GM18526 (cell line): ENCODE results near the gene SELENOO.

Source experiments
- POLR2A ChIP-seq: IDR thresholded peaks from 3 replicates; pipeline ENCODE4 v1.6.1; 2011; ENCODE audit not compliant: insufficient read length; ENCODE audit errors: extremely low read depth

SELENOO gene

DNA sequence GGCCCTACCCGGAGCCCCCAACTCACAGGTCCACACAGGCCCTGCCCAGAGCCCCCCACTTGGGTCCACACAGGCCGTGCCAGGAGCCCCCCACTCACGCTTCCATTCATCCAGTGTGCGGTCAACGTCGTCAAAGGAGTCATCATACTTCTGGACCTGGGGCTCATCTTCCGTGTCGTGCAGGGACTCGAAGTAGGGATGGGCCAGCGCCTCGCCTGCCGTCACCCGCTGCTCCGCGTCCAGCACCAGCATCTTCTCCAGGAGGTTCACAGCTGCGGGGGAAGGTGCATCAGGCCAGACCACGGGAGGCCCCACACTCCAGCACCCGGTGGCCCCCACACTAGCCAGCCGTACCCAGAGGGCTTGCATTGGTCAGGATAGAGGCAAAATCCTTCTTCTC is 54.3 kb downstream of the SELENOO start:
- no peak for TF ChIP-seq POLR2A

DNA sequence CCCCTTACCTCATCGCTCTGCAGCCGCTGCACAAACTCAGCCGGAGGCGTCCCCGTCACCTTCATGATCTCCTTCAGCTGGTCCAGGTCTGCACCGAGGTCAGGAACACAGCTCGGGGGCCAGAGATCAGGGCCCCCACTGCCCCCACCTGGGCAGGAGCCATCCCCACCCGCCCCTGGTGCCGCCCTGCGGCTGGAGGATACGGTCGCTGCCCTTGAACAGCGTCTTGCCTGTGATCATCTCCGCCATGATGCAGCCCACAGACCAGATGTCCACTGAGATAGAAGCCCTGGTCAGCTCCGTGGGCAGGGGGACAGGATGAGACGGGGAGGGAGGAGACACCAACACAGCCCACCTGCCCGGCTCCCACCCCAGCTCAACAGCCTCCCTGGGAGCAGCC is 54.8 kb downstream of the SELENOO start:
- no peak for TF ChIP-seq POLR2A

DNA sequence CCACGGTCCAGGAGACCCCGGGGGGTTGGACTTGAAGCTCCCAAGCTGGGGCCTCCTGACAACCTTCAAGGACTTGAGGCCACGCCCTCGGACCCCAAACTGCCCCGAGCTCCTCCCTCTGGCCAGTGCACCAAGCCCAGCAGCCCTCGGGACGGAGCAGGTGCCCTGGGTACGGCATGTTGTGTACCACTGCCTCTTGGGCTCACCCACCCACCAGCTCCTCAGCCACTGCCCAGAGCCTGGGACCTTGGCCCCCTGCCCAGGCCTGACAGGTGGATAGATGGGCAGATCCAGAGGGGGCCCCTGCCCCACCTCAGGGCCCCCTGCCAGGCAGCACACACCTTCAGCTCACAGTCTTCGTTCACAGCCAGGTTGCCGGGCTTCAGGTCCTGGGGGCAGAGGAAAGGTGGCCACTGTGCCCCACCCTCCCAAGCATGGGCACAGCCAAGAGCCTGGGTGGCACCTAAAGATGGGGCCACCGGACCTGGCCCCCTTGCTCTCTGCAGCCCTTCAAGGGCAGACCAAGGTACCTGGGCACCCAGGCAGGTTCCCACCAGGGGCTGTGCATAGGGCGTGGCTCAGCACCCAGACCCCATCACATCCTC is 55.5 kb downstream of the SELENOO start:
- no peak for TF ChIP-seq POLR2A

- no peak for TF ChIP-seq POLR2A
Measured at GRCh38 chr22:50257041-50257440, 56.2 kb downstream of the SELENOO start.

GRCh38 chr22:50257451-50258360 is 56.9 kb downstream of the SELENOO start:
- no peak for TF ChIP-seq POLR2A

- no peak for TF ChIP-seq POLR2A
Measured at GRCh38 chr22:50258361-50259292, 57.8 kb downstream of the SELENOO start.

GRCh38 chr22:50259302-50259701 is 58.5 kb downstream of the SELENOO start:
- TF ChIP-seq POLR2A, result no peak

DNA sequence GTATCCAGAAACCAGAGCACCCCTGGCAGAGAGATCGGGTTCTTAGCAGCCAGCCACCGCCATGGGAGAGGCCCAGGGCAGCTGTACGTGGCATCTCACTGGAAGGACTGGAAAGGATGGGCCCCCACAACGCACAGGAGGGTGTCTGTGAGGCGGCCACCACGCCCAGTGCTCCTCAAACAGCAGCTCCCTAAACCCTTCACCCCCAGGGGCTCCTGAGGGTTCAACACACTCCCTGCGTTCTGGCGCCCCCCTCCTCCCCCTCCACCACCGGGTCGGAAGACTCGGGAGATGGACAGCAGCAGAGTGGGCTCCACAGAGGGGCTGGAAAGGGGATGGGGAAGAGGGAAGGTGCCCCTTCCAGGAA is 59.6 kb downstream of the SELENOO start:
- TF ChIP-seq POLR2A, result no peak

GRCh38 chr22:50260801-50261614 is 60.2 kb downstream of the SELENOO start:
- no peak for TF ChIP-seq POLR2A

DNA sequence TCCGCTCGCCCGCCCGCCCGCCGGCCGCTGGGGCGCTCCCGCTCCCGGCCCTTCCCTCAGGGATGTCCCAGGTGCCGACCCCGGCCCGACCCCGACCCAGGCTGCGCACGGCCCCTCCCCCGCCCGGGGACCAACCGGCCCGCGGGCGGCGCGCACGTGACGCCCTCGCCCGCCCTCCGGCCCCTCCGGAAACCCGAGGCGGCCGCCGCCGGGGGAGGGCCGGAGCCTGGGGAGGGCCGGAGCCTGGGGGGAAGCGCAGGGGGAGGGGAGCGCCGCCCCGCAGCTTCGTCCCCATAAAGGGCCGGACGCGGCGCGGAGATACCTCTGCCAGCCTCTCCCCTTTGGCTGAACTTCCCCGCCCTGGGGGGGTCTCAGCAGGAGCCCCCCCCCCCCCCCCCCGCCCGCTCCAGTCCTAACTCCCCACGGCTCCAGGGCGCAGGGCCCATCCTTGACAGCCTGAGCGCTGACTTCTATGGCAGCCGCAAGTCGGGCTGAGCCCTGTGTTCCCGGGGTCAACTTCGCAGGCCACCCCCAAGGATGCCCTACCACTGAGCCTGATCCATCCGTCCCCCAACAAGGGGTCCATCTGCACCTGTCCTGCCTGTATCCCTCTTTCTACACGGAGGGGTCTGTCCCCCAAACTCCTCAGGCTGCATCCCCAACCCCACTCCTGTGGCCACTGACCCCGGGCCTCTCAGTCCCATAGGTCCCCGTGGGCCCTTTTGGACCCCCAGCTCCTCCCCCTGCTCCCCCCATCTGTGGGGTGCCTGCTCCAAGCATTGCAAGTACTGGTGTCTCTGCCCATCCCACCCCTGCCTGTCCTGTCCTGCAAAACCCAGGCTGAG is 61.0 kb downstream of the SELENOO start, which contains the start of gene MAPK12:
Gene MAPK12 (minus strand): TSS at position 69 of the 845 bp plus-strand sequence. CDS start 174 bp downstream, outside the sequence.
- no peak for TF ChIP-seq POLR2A

GRCh38 chr22:50262460-50262911 is 61.7 kb downstream of the SELENOO start:
- TF ChIP-seq POLR2A, result no peak

DNA sequence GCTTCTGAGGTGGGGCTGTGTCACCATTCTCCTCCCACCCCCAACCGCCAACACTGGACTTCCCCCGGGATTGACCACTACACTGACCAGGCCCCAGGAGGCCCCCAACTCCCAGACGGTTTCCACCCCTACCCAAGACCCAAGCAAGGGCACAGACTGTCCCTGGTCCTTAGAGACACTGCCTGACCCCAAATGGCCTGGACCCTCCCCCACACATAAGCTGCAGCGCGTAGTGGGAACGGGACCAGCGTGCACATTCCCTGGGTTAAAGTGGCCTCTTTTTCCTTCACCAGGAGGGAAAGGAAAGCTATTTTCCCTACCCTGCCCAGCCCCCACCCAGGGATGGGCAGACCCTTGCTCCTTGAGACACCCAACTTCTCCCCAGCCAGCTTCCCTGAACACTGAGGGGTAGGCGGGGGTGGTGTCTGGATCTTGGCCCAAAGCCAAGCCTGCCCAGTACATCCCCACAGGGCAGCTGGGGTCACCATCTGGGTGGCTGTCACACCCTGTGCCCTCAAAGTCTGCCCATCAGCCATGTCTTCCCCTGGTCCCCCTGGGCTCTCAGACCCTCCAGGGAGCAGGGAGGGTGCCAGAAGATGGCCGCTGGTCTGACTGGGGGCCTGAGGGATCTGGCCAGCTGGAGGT is 62.3 kb downstream of the SELENOO start:
- TF ChIP-seq POLR2A, result no peak

GRCh38 chr22:50264104-50264745 is 63.4 kb downstream of the SELENOO start:
- no peak for TF ChIP-seq POLR2A
